HEK293 (cell line): ENCODE data around the gene TMEM119.

Experiments
- CTCF ChIA-PET: fragments of 350-600 bp; formaldehyde crosslinking; extraction: SDS; loops from one replicate; lab custom pipeline; 2021; ENCODE audit warnings: antibody characterized with exemption; lab: Yijun Ruan, JAX
- POLR2A ChIA-PET: fragments of 300-600 bp; formaldehyde crosslinking; extraction: SDS; loops from one replicate; lab custom pipeline; 2020; ENCODE audit warnings: antibody characterized with exemption, inconsistent platforms; lab: Yijun Ruan, JAX
- H3K27ac ChIP-seq: fragments of 200-500 bp; sonication (Bioruptor generic); 2 replicates; pipeline ENCODE4 v1.5.1; 2014; ENCODE audit warnings: low read depth, low read length, control low read depth, inconsistent platforms; ENCODE audit errors: extremely low read depth
- H3K36me3 ChIP-seq, 2 experiments: fragments of 200-500 bp in 1 of 2; sonication (Bioruptor generic) in 1 of 2; 1 replicate in 1 of 2; 2 replicates in 1 of 2; pipeline ENCODE4 v1.5.1; 2014 to 2017; ENCODE audit warnings: inconsistent platforms in 2 of 2, low read length in 2 of 2; ENCODE audit not compliant: control insufficient read depth in 2 of 2, insufficient read depth in 1 of 2
- H3K4me1 ChIP-seq: fragments of 200-500 bp; sonication (Bioruptor generic); 2 replicates; pipeline ENCODE4 v1.5.1; 2014; ENCODE audit warnings: mild to moderate bottlenecking, low read length, inconsistent platforms; ENCODE audit not compliant: control insufficient read depth, insufficient read depth
- H3K4me3 ChIP-seq: 2 replicates; pipeline ENCODE4 v1.5.1; 2011; ENCODE audit warnings: low read depth, mild to moderate bottlenecking, control low read depth, low read length, moderate library complexity
- H3K9me3 ChIP-seq: fragments of 200-500 bp; sonication (Bioruptor generic); 2 replicates; pipeline ENCODE4 v1.5.1; 2014; ENCODE audit warnings: low read depth, low read length, inconsistent platforms; ENCODE audit not compliant: control insufficient read depth, insufficient read depth
- OVOL3 ChIP-seq: fragments of 450-650 bp; formaldehyde crosslinking; IDR thresholded peaks from 2 replicates; pipeline ENCODE4 v1.5.1; 2016; ENCODE audit warnings: missing biosample characterization, missing genetic modification characterization
- ZBTB7A ChIP-seq: fragments of 450-650 bp; formaldehyde crosslinking; IDR thresholded peaks from 2 replicates; pipeline ENCODE4 v1.5.1; 2016; ENCODE audit warnings: low read depth, missing biosample characterization, missing genetic modification characterization
- ZFHX2 ChIP-seq: fragments of 450-650 bp; formaldehyde crosslinking; conservative IDR thresholded peaks from 2 replicates; pipeline ENCODE4 v1.5.1; 2016; ENCODE audit warnings: missing biosample characterization, missing genetic modification characterization
- ZNF10 ChIP-seq: fragments of 450-650 bp; formaldehyde crosslinking; IDR thresholded peaks from 2 replicates; pipeline ENCODE4 v1.5.1; 2017; ENCODE audit warnings: missing biosample characterization, missing genetic modification characterization
- ZNF140 ChIP-seq: fragments of 450-650 bp; formaldehyde crosslinking; IDR thresholded peaks from 2 replicates; pipeline ENCODE4 v1.5.1; 2016; ENCODE audit warnings: missing biosample characterization, missing genetic modification characterization
- ZNF366 ChIP-seq: fragments of 450-650 bp; formaldehyde crosslinking; conservative IDR thresholded peaks from 2 replicates; pipeline ENCODE4 v1.5.1; 2016; ENCODE audit warnings: missing biosample characterization, missing genetic modification characterization
- ZNF521 ChIP-seq: fragments of 450-650 bp; formaldehyde crosslinking; IDR thresholded peaks from 2 replicates; pipeline ENCODE4 v1.5.1; 2017; ENCODE audit warnings: missing biosample characterization, mild to moderate bottlenecking, missing genetic modification characterization
- ZNF529 ChIP-seq: fragments of 450-650 bp; formaldehyde crosslinking; IDR thresholded peaks from 2 replicates; pipeline ENCODE4 v1.5.1; 2017; ENCODE audit warnings: missing genetic modification characterization, missing biosample characterization; ENCODE audit not compliant: insufficient replicate concordance
- ZNF629 ChIP-seq: fragments of 450-650 bp; formaldehyde crosslinking; IDR thresholded peaks from 2 replicates; pipeline ENCODE4 v1.5.1; 2017; ENCODE audit warnings: missing biosample characterization, missing genetic modification characterization
- TF ChIP-seq, protein P1 (sequence below): fragments of 450-650 bp; formaldehyde crosslinking; IDR thresholded peaks from 2 replicates; pipeline ENCODE4 v1.5.1; 2016; ENCODE audit warnings: missing biosample characterization, missing genetic modification characterization
- TF ChIP-seq, protein P2 (sequence below): fragments of 450-650 bp; formaldehyde crosslinking; IDR thresholded peaks from 2 replicates; pipeline ENCODE4 v1.5.1; 2016; ENCODE audit warnings: missing biosample characterization, missing genetic modification characterization
- TF ChIP-seq, protein P3 (sequence below): fragments of 450-650 bp; formaldehyde crosslinking; IDR thresholded peaks from 2 replicates; pipeline ENCODE4 v1.5.1; 2016; ENCODE audit warnings: missing biosample characterization, missing genetic modification characterization
- TF ChIP-seq, protein P4 (sequence below): fragments of 450-650 bp; formaldehyde crosslinking; IDR thresholded peaks from 2 replicates; pipeline ENCODE4 v1.5.1; 2016; ENCODE audit warnings: missing biosample characterization, missing genetic modification characterization

The TMEM119 gene

DNA sequence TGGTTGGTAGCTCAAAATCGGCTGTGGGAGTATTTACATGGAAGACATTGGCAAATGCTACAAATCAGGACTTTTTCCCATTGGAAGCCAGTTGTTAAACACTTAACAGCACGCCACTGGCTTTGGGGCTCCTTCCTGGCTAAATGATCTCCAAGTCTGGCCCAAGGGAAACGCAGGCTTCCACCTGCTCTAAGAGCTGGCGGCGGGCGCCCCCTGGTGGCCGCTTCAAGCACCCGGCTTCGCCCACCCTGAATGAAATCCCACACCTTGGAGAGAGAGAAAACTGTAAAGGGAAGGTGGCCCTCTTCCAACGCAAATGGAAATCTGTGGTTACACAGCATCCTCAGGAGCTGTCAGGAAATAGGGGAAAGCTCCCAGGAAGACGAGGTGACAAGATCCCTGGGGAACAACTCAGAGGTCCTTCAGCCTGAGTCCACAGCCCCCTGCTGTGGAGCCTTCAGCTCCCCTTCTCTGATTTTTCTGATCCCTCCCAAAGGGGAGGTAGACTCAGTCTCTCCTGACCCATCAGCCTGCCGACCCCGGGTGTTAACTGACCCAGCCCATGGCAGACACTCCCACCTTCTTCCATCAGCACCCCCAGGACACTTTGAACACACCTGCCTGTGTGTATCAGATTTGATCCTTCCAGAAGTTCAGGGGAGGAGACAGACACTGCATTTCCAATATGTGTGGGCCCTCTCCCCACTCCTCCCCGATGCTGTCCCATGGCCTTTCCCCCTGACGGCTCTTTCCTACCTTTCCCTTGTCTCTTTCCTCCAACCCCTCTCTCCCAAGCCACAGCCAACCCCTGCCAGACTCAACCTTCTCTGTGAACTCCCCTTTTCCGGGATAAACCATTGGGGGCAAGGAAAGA, 20.4 kb upstream of the TMEM119 start (continued):
- TF ChIP-seq, protein P1, sequence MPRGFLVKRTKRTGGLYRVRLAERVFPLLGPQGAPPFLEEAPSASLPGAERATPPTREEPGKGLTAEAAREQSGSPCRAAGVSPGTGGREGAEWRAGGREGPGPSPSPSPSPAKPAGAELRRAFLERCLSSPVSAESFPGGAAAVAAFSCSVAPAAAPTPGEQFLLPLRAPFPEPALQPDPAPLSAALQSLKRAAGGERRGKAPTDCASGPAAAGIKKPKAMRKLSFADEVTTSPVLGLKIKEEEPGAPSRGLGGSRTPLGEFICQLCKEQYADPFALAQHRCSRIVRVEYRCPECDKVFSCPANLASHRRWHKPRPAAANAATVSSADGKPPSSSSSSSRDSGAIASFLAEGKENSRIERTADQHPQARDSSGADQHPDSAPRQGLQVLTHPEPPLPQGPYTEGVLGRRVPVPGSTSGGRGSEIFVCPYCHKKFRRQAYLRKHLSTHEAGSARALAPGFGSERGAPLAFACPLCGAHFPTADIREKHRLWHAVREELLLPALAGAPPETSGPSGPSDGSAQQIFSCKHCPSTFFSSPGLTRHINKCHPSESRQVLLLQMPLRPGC (tag by site-specific recombination) = no peak
- TF ChIP-seq, protein P2, sequence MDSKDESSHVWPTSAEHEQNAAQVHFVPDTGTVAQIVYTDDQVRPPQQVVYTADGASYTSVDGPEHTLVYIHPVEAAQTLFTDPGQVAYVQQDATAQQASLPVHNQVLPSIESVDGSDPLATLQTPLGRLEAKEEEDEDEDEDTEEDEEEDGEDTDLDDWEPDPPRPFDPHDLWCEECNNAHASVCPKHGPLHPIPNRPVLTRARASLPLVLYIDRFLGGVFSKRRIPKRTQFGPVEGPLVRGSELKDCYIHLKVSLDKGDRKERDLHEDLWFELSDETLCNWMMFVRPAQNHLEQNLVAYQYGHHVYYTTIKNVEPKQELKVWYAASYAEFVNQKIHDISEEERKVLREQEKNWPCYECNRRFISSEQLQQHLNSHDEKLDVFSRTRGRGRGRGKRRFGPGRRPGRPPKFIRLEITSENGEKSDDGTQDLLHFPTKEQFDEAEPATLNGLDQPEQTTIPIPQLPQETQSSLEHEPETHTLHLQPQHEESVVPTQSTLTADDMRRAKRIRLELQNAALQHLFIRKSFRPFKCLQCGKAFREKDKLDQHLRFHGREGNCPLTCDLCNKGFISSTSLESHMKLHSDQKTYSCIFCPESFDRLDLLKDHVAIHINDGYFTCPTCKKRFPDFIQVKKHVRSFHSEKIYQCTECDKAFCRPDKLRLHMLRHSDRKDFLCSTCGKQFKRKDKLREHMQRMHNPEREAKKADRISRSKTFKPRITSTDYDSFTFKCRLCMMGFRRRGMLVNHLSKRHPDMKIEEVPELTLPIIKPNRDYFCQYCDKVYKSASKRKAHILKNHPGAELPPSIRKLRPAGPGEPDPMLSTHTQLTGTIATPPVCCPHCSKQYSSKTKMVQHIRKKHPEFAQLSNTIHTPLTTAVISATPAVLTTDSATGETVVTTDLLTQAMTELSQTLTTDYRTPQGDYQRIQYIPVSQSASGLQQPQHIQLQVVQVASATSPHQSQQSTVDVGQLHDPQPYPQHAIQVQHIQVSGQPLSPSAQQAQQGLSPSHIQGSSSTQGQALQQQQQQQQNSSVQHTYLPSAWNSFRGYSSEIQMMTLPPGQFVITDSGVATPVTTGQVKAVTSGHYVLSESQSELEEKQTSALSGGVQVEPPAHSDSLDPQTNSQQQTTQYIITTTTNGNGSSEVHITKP (tag by site-specific recombination) = peak; percentile 95
- peak; percentile 54 for TF ChIP-seq ZFHX2
- no peak for TF ChIP-seq ZNF521 (tag by site-specific recombination)
- no peak for TF ChIP-seq ZBTB7A (tag by site-specific recombination)
- TF ChIP-seq OVOL3 = no peak
- TF ChIP-seq, protein P3, sequence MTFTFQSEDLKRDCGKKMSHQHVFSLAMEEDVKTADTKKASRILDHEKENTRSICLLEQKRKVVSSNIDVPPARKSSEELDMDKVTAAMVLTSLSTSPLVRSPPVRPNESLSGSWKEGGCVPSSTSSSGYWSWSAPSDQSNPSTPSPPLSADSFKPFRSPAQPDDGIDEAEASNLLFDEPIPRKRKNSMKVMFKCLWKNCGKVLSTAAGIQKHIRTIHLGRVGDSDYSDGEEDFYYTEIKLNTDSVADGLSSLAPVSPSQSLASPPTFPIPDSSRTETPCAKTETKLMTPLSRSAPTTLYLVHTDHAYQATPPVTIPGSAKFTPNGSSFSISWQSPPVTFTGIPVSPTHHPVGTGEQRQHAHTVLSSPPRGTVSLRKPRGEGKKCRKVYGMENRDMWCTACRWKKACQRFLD (tag by site-specific recombination) = no peak
- 0 out of 2 replicates have a peak, but pooled peaks have one; percentile 11 for TF ChIP-seq ZNF629 (tag by site-specific recombination)
- no peak for TF ChIP-seq ZNF140 (tag by site-specific recombination)

DNA sequence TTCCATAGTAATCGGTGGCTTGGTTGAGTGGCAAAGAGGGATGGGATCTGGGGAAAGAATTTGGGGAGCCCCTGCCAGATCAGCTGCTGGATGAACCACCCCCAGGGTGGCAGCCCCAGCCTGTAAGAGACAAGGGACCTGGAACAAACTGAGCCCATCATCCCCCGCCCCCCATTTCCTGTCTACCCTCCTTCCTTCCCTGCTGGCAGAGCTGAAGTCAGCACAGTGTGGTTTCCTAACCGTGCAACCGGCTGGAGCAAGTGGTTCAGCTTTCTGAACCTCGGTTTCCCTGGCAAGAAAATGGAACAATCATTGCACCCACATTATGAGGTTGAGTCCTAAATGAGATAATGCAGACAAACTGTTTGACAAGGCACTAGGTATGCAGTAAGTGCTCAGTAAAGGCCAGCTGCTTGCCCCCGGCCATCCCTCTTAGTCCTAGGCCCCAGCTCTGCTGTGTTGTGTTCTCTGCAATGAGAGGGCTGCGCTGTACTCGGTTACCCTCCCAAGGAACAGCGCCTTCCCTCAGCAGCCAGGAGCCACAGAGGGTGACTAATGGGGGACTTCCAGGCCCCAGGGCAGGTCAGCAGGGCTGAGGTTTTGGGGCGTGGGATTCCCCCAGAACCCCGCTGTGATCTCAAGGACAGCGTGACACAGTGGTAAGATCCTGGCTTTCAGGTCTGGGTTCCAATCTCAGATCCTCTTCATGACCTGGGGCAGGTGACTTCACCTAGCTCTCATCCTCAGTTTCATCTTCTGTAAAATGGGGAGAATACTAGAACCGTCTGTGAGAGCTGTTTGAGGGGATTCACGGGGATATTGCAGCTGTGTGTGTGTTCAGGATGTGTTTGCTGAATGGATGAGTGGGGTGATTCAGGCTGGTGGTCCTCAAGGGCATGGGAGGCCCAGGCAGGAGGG, 19.3 kb upstream of the TMEM119 start:
- Histone ChIP-seq H3K36me3 (no peaks in the 10 kb centered on the region), H3K4me3 (no peak overlapping the region), H3K4me1 (no peaks in the 10 kb centered on the region), H3K9me3 (no peaks in the 10 kb centered on the region), H3K27ac (no peak overlapping the region)
- CTCF ChIA-PET = interaction anchor here (0.6 to 7.2 kb wide), 39 partner anchors 9 to 536 kb away, joined by 3 to 160 read pairs (median 5); partner anchors contain the start of genes ISCU and SART3
- POLR2A ChIA-PET = interaction anchor here (0.7 kb wide), 1 partner anchor 55 kb away, joined by 3 read pairs; the partner anchor contains the start of gene ISCU
- TF ChIP-seq, protein P4, sequence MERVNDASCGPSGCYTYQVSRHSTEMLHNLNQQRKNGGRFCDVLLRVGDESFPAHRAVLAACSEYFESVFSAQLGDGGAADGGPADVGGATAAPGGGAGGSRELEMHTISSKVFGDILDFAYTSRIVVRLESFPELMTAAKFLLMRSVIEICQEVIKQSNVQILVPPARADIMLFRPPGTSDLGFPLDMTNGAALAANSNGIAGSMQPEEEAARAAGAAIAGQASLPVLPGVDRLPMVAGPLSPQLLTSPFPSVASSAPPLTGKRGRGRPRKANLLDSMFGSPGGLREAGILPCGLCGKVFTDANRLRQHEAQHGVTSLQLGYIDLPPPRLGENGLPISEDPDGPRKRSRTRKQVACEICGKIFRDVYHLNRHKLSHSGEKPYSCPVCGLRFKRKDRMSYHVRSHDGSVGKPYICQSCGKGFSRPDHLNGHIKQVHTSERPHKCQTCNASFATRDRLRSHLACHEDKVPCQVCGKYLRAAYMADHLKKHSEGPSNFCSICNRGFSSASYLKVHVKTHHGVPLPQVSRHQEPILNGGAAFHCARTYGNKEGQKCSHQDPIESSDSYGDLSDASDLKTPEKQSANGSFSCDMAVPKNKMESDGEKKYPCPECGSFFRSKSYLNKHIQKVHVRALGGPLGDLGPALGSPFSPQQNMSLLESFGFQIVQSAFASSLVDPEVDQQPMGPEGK = no peak
- TF ChIP-seq ZNF10 (tag by site-specific recombination) (no peak), ZNF366 (no peak), ZNF529 (no peak)
